Astrocyte of the spinal cord (primary cell): ENCODE data around the gene CDH2.

Source experiments
- DNase-seq: peaks from one replicate; pipeline ENCODE4 v3.0.0; 2011; ENCODE audit warnings: low read depth, low spot score
- H3K4me3 ChIP-seq: 2 replicates; pipeline ENCODE4 v1.5.1; 2011; ENCODE audit warnings: low read depth, mild to moderate bottlenecking, low read length, moderate library complexity
- CTCF ChIP-seq: IDR thresholded peaks from 2 replicates; pipeline ENCODE4 v1.5.1; 2012; ENCODE audit warnings: low read depth, mild to moderate bottlenecking, low read length, inconsistent platforms
- in situ Hi-C: cut with HindIII; loops from 2 replicates; pipeline ENCODE4 v1.10.0; 2017; ENCODE audit warnings: low sequenced_read_pairs

Gene CDH2

GRCh38 chr18:28124131-28125029 is 52.5 kb downstream of the CDH2 start:
- no peak for TF ChIP-seq CTCF
- H3K4me3 ChIP-seq: no peak overlapping the region
- in situ Hi-C loops: no loop called here
- DNase-seq: peak; percentile 64

GRCh38 chr18:28123401-28124030 is 53.4 kb downstream of the CDH2 start:
- in situ Hi-C loops: no loop called here
- DNase-seq: no peak
- H3K4me3 ChIP-seq: no peak overlapping the region
- no peak for TF ChIP-seq CTCF

GRCh38 chr18:28120828-28121515 is 56.0 kb downstream of the CDH2 start:
- in situ Hi-C loops: no loop called here
- H3K4me3 ChIP-seq: no peak overlapping the region
- no peak for TF ChIP-seq CTCF
- peak; percentile 57 for DNase-seq

GRCh38 chr18:28116461-28116860 is 60.5 kb downstream of the CDH2 start:
- in situ Hi-C loops: no loop called here

GRCh38 chr18:28115149-28115550 is 61.8 kb downstream of the CDH2 start:
- H3K4me3 ChIP-seq: no peak overlapping the region
- peak; percentile 95 for DNase-seq
- no peak for TF ChIP-seq CTCF
- in situ Hi-C loops: no loop called here

More at GRCh38 chr18:28116461-28116860, 60.5 kb downstream of the CDH2 start:
- TF ChIP-seq CTCF: no peak
- H3K4me3 ChIP-seq: no peak overlapping the region
- DNase-seq: peak; percentile 26

GRCh38 chr18:28114472-28114871 is 62.5 kb downstream of the CDH2 start:
- no peak for TF ChIP-seq CTCF
- no peak overlapping the region for H3K4me3 ChIP-seq
- in situ Hi-C loops: no loop called here
- peak; percentile 83 for DNase-seq
